ENCODE results near the gene ERC1.
"Not testable (repeated sequence)": the region's sequence is repeated elsewhere in the genome, so short reads cannot be mapped to it uniquely, and the experiment has no call there.

ERC1 gene

GRCh38 chr12:989051-989450, 2.0 kb upstream of the ERC1 start:
- DNase-seq: no peak

GRCh38 chr12:989751-990660, 1.0 kb upstream of the ERC1 start:
- peak; percentile 71 for DNase-seq

DNA sequence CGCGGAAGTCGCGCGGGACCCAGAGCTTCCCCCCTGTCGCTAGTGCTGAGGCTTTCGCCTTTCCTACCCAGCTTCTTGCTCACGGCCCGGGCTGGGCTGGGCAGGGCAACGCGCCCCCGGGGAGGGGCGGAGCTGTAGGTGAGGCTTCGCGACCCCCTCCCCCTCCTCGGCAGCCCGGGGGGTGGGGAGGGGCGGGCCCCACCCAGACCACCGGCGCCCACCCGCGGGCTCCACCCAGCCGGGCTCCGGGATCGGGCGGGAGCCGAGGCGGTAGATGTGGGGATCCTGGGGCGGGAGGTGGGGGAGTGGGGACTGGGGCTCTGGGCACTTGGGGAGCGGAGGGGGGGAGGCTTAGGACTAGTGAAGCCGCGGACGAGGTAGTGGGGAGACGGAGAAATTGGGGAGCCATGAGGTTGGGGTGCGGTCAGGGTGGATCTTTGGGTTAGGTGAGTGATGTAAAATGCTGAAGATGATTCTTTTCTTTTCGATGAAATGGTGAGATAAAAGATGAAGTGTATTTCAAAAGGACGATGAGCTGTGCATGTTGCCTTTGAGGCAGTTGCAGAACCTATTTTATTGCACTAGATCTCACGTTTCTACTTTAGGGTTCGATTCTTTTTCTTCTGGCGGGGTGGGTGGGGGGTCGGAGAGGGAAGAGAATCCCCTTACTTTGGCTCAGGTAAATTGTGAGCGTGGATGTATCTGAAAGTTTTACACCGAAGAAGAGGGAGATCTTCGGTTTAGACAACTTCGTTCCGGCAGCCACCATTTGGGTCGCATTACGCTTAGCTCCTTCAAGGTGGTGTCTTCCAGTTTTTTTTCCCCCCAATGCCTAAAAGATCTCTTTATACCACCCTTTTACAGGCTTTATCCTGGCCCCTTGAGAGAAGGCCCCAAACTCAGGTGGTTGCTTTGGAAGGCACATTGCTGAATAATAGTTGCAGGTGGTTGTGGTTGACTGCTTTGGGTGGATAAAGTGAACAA, 619 bp downstream of the ERC1 start:
- DNase-seq: peak; percentile 75

DNA sequence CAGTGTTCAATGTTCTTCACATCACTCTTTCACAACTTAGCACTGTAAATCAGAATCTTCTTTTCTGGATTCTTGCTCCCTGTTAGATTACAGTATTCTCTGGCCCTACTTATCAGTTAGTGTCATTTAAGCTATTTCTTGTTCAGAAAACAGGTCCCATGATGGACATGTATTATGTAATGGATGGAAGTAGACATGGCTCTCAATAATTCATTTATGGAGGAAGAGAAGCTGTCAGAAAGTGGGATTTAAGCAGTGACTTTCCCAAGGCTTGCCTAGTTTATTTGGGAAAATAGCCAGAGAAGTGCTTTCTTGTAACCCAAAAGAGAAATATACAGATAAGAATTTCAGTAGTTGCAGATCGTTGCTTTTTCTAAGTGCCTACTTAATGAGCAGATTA, 1.6 kb downstream of the ERC1 start:
- DNase-seq: no peak

- DNase-seq: no peak
These were observed 5.9 kb downstream of the ERC1 start for GRCh38 chr12:996881-997280.

GRCh38 chr12:997505-997904, 6.5 kb downstream of the ERC1 start:
- no peak for DNase-seq

GRCh38 chr12:998020-998874, 7.2 kb downstream of the ERC1 start:
- no peak for DNase-seq

- not testable (repeated sequence) for DNase-seq
These were observed 8.7 kb downstream of the ERC1 start for GRCh38 chr12:999736-1000135.

DNA sequence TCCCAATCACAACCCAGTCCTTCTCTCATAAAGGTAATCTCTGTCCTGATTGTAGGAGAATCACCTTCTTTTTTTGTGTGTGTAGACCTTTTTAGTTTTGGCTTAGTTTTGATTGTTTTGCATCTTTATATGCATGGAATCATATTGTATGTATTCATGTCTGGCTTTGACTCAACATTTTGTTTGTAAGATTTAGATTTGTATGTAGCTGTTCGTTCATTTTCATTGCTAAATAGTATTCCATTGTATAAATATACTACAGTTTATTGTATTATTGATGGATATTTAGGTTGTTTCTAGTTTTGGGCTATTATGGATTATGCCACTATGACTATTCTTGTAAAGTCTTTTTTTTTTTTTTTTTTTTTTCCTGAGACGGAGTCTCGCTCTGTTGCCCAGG, 10.5 kb downstream of the ERC1 start:
- DNase-seq: no peak

DNA sequence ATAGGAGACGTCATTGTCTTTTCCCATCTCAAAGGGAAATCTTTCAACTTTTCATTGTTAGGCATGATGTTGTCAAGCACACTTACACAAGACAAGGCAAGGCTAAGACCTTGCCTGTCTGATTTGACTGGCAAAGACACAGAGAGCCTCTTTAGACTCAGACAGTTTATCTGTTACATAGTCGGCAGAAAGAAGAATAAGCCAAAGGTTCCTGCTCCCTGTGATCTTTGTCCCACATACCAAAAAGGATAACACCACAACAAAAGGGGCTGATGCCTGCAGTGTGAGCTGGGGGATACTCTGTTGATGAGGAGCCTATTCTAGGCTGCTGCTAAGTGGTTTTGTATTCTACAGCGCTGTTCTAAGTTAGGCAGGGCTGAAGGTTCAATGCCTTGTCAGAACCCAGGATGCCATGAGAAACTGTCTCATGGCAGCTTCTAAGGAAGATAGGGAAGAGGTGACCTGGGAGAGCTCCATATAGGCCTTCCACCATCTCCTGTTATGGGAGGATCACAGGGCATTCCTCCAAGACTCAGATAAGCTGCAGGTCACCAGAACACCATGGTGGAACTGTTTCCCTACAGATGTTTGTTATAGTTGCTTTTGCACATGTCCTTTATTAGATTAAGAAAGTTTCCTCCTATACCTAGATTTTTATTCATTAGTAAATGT, 12.7 kb downstream of the ERC1 start:
- no peak for DNase-seq

- DNase-seq: no peak
These were observed 15.2 kb downstream of the ERC1 start for GRCh38 chr12:1006255-1006654.

- no peak for DNase-seq
These were observed 16.3 kb downstream of the ERC1 start for GRCh38 chr12:1007276-1007675.

- DNase-seq: no peak
These were observed 17.0 kb downstream of the ERC1 start for GRCh38 chr12:1007994-1008393.

DNA sequence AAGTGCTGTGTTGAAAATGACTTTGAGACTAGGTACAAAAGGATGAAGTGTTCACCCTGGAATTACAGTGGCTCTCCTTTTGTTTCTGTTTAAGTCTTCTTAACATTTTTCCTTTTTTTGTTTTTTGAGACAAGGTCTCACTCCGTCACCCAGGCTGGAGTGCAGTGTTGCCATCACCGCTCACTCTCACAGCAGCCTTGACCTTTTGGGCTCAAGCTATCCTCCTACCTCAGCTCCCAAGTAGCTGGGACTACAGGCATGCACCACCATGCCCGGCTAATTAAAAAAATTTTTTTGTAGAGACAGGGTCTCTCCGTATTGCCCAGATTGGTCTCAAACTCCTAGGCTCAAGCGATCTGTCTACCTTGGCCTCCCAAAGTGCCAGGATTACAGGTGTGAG, 20.1 kb downstream of the ERC1 start:
- DNase-seq: no peak

DNA sequence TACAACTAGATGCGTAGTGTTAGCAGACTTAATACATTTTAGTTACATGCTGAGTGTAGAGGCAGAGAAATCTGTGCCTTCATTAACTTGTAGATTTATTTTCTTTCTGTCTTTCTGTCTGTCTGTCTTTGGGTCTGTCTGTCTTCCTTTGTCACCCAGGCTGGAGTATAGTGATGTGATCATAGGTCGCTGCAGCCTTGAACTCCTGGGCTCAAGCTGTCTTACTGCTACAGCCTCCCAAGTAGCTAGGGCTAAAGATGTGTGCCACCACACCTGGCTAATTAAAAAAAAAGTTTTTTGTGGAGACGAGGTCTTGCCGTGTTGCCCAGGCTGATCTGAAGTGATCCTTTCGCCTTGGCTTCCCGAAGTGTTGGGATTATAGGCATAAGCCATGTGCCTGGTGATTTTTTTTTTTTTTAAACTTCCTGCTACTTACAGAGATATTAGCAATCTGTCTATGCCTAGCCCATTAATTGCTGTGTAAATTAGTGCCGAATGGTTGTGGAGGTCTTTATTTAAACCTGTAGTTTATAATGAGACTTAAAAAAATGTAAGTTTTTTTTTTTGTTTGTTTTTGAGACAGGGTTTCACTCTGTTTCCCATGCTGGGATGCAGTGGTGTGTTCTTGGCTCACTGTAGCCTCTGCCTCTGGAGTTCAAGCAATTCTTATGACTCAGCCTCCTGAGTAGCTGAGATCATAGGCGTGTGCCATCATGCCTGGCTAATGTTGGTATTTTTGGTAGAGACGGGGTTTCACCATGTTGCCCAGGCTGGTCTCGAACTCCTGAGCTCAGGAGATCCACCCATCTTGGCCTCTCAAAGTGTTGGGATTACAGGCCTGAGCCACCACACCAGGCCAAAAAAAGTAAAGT, 22.8 kb downstream of the ERC1 start:
- no peak for DNase-seq

DNA sequence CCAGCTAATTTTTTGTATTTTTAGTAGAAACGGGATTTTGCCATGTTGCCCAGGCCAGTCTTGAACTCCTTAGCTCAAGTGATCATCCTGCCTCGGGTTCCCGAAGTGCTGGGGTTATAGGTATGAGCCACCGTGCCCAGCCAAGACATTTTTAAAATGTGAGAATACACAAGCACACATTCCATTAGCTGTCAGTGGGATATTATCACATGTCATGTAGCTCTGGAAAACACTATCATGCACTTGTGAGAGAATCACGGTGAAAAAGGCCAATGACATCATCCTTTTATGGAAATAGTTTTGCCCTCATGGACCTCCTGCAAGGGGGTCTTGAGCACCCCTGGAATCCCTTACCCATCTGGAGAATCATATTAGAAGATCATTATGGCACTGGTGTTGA, 28.3 kb downstream of the ERC1 start:
- no peak for DNase-seq

DNA sequence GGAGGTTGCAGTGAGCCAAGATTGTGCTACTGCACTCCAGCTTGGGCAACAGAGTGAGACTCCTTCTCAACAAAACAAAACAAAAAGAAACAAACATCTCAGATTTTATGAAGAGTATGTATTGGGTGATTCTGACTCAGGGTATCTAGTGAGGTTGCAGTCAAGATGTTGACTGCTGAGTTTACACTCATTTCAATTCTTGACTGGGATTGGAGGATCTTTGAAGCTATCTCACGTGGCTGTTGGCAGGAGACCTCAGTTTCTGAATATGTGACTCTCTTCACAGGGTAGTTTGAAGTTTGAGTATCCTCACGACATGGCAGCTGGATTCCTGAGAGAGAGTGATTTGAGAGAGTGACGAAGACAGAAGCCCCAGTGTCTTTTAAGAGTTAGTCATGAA, 29.4 kb downstream of the ERC1 start:
- no peak for DNase-seq

DNA sequence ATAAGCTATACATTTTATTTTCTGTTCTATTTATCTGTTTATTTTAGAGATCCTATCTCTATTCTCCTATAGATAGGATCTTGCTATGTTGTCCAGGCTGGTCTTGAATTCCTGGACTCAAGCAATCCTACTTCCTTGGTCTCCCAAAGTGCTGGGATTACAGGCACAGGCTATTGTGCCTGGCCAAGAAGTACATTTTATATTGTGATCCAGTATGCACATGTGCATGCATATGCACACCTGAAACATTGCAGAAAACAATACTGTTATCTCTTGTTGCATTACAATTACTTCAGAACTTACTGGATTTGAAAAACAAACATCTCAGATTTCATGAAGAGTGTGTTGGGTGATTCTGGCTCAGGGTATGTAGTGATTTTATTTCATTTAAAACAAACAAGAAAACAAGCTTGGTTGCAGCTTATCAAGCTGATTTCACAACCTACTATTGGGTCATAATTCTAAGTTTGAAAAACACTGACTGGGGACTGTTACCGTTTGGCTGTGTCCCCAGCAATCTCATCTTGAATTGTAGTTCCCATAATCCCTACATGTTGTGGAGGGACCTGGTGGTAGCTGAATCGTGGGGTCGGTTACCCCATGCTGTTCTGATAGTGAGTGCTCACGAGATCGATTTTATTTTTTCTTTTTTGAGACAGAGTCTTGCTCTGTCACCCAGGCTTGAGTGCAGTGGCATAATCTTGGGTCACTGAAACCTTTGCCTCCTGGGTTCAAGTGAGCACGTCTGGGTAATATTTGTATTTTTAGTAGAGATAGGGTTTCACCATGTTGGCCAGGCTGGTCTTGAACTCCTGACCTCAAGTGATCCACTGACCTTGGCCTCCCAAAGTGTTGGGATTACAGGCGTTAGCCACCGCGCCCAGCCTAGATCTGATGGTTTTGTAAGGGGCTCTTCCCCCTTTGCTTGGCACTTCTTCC, 31.3 kb downstream of the ERC1 start:
- DNase-seq: no peak

DNA sequence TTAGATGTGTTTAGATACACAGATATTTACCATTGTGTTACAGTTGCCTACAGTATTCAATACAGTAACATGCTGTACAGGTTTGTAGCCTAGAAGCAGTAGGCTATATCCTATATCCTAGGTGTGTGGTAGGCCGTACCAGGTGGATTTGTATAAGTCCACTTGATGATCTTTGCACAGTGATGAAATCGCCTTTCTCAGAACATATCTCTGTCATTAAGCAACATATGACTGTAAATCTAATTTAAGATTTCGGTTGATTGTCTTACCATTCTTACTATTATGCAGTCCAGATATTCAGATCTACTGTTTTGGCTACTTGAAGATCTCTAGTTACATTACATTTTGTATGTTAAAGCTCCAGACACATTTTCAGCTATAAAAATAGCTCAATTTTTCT, 39.8 kb downstream of the ERC1 start:
- DNase-seq: no peak

GRCh38 chr12:1034243-1034642, 43.2 kb downstream of the ERC1 start:
- no peak for DNase-seq

Data from NCI-H1105 (cell line).